ENCODE data around the gene POTEH. TPM values are rescaled to one million over a fixed set of nuclear protein-coding genes. Genes with fewer than 3 reads are reported as not detected.
"Not testable (repeated sequence)": the region's sequence is repeated elsewhere in the genome, so short reads cannot be mapped to it uniquely, and the experiment has no call there.

The POTEH gene
- polyA plus RNA-seq (ENCODE audit: insufficient read length in 12 of 12): under 1 TPM in 1 of 12 donors, not detected in 11; 0.12 TPM
- long read RNA-seq, donor 1: 0 reads
- long read RNA-seq, donor 2: 0 reads
- long read RNA-seq, donor 3: 0 reads
- long read RNA-seq, donor 4: 0 reads
- long read RNA-seq, donor 5: 0 reads
- long read RNA-seq, donor 6: 0 reads
- long read RNA-seq, donor 7: 0 reads
- long read RNA-seq, donor 8: 0 reads
- long read RNA-seq, donor 9: 0 reads
- long read RNA-seq, donor 10: 0 reads
- long read RNA-seq, donor 11: 0 reads

DNA sequence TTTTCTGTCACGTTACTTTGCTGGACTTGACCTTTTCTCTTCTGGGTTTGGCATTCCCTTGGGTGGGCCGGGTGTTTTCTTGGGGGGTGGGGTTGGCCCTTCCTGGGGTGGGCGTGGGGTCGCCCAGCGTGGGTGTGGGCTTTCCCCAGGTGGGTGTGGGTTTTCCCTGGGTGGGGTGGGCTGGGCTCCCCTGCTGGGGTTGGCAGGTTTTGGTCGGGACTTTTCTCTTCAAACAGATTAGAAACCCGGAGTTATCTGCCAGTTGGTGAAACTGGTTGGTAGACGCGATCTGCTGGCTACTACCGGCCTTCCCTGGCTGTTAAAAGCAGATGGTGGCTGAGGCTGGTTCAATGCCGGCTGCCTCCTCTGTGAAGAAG is at the start of gene POTEH:
Gene POTEH (plus strand): TSS at position 278 of the 377 bp plus-strand sequence. CDS start 52 bp downstream, at position 330.
- not testable (repeated sequence) for DNase-seq

DNA sequence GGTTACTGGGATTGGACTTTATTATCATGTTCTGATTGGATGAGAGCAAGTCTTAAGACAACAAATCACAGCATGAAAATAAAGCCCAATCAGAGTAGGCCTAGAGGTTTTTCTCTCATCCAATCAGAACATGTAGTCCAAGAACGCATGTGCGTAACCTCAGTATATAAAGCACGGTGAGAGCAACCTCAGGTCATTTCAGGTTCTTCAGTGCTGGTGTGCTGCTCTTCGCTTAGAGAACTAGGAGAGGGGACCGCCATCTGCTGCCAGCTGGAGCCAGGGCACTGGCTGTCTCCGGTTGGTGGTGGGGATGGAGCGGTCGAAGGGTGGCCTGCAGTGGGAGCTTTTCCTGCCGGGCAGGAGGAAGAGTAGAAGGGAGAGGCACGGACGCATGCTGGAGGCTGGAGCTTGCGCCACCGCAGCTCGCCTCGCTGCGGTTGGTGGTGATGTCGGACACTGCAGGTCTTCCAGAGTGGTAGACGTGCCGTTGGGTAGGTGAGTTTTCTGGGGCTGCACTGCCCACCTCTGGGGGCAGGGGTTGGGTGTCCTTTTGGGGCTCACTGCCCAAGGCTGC is 47.5 kb upstream of the POTEH start:
- DNase-seq: not testable (repeated sequence)

- DNase-seq: not testable (repeated sequence)
Observed at GRCh38 chr22:15651954-15652353, 37.9 kb upstream of the POTEH start.

GRCh38 chr22:15652738-15653137 is 37.1 kb upstream of the POTEH start:
- DNase-seq: not testable (repeated sequence)

GRCh38 chr22:15653241-15653640 is 36.6 kb upstream of the POTEH start:
- DNase-seq: not testable (repeated sequence)

GRCh38 chr22:15661102-15661501 is 28.7 kb upstream of the POTEH start:
- not testable (repeated sequence) for DNase-seq

DNA sequence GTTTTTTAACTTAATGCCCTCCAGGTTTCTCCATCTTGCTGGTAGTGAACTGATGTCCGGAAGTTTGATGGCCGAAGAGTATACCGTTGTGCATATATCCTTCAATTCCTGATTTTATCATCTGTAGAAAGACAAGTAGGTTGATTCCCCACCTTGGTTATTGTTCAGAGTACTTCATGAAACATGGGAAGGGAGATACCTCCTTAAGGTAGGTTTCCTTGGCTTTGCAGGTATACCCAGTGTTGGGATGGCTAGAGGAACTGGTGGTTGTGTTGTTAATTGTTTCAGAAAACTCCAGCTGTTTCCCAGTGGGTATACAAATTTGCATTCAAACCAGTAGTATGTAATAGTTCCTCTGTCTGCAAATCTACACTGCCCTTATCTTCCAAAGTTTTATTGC is 25.1 kb upstream of the POTEH start:
- not testable (repeated sequence) for DNase-seq

GRCh38 chr22:15665478-15665877 is 24.3 kb upstream of the POTEH start:
- not testable (repeated sequence) for DNase-seq

GRCh38 chr22:15669430-15669829 is 20.4 kb upstream of the POTEH start:
- not testable (repeated sequence) for DNase-seq

DNA sequence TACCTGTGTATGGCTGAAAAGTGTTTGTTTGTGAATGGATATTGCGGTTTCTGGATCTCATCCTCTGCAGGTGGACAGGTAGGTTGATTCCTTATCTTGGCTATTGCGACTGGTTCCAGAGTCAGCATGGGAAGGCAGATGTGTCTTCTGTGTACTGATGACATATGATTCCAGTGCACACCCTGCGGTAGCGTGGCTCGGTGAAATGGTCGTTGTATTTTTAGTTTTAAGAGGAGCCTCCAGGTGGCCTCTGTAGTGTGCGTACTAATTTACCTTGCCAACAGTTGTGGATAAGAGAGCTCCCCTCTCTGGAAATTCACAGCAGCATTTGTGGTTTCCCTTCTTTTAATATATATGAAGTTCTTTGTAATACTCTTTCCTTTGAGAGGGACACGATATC is 10.1 kb upstream of the POTEH start:
- not testable (repeated sequence) for DNase-seq

DNA sequence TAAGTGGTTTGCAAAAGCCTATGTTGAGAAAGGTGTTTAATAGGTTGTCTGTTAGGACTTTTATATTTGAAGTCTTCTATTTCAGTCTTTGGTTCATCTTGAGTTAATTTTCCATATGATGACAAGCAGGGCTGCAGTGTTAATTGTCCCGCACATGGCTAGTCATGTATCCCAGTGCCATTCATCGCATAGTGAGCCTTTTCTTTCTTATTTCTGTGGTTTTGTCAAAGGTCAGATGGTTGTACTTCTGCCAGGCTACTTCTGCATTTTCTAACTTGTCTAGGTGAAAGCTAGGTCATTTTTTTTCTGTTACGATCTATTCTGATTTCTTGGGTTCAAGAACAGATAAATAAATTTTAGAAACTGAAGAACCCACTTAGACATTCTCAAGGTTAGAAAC is 5.7 kb upstream of the POTEH start:
- not testable (repeated sequence) for DNase-seq

DNA sequence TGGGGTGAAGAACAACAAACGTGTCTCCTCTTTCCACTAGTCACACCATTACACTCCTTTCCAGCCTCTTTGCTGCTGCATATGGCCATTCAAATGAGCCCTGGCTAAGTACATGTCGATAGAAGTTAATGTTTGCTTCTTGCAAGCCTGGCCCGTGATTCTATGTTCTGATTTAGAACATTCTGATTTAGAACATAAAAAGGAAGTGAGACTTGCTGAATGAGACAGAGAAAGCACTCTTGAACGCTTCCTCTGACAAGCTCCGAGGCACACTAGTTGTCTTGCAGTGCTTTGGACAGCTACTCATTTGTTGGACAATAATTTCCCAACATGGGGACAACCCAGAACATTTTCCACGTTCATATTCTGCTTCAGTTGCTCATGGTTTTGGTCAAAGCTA is 5.1 kb upstream of the POTEH start:
- not testable (repeated sequence) for DNase-seq

DNA sequence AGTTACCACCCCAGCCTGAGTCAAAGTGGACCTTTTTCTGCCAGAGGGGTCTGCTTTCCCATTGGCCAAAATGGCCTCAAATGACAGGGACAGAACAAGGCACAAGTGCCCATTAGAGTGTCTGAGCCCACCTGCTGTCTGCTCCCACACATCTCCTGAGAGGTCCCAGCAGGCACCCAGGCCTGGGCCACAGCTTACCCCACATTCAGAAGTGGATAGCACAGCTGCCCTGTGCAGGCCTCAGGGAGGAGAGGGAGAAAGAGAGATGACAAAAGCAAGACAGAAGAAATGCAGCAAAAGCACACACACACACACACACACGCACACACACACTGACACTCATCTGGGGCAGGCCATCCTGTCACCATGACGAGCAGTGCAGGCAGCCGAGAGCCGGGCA is 4.2 kb upstream of the POTEH start:
- DNase-seq: not testable (repeated sequence)

DNA sequence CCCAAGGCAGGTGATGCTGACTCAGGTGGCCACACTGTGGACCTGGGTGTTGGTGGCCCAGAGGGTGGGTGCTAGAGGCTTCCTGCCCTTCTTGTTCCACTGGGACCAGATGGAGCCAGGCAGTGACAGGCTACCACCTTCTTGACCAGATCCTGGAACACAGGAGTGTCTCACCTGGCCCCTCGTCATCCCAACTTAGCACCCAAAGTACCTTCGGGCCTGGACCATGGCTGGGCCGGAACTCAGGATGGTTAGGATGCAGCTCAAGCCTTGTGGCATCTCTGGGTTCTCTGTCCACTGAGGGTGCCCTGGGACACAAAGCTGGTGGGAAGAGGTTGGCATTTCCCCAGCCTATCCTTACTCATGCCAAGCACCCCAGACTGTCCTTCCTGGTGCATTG is 2.7 kb upstream of the POTEH start:
- not testable (repeated sequence) for DNase-seq

- not testable (repeated sequence) for DNase-seq
Observed at GRCh38 chr22:15687676-15688075, 2.1 kb upstream of the POTEH start.

GRCh38 chr22:15688090-15688489 is 1.7 kb upstream of the POTEH start:
- not testable (repeated sequence) for DNase-seq

DNA sequence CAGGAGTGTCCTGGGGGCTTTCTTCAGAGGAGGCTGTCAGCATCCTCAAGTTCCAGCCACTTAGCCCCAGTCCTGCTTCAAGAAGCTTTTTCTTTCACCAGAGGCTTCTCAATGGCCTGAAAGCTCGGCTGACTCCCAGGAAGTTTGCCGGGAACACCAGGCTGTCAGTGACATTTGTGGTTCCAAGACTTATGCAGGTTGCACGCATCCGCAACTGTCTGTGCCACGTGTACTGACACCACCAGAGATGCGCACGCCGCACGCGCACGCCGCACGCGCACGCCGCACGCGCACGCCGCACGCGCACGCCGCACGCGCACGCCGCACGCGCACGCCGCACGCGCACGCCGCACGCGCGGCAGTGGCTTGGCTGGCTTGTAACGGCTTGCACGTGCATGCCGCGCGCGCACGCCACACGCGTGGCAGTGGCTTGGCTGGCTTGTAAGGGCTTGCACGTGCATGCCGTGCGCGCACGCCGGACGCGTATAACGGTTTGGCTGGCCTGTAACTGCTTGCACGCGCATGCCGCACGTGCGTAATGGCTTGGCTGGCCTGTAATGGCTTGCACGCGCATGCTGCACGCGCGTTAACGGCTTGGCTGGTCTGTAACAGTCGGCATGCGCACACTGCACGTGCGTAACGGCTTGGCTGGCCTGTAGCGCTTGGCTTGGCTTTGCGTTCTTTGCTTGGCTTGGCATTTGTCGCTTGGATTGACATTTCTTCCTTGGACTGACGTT is 646 bp upstream of the POTEH start:
- DNase-seq: not testable (repeated sequence)

DNA sequence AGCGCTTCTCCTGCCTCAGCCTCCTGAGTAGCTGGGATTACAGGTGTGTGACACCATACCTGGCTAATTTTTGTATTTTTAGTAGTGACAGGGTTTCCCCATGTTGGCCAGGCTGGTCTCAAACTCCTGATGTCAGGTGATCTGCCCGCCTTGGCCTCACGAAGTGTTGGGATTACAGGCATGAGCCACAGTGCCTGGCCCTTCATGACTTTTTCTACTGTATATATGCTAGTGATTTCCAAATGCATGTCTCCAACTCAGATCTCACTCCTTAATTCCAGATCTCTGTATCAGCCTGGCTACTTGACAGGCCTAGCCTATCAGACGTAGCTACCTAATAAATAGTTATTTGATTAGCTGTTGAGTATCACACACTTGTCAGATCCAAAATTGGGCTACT is 23.8 kb downstream of the POTEH start:
- not testable (repeated sequence) for DNase-seq

- DNase-seq: not testable (repeated sequence)
Observed at GRCh38 chr22:15714125-15714524, 24.3 kb downstream of the POTEH start.

GRCh38 chr22:15721884-15722283 is 32.1 kb downstream of the POTEH start:
- not testable (repeated sequence) for DNase-seq

GRCh38 chr22:15729209-15729917 is 39.5 kb downstream of the POTEH start:
- not testable (repeated sequence) for DNase-seq

GRCh38 chr22:15731023-15731422 is 41.2 kb downstream of the POTEH start:
- not testable (repeated sequence) for DNase-seq
